ENCODE results near the gene SLC30A7.

- TF ChIP-seq CTCF (IDR thresholded peaks at IDR 0.05; ENCODE audit: low read length) (no peak), EZH2phosphoT487 (IDR thresholded peaks at IDR 0.05; ENCODE audit: low read length) (no peak), EZH2 (optimal IDR thresholded peaks at IDR 0.05; ENCODE audit: low read depth, low read length) (no peak)
Observed at GRCh38 chr1:100882698-100883097, 13.2 kb upstream of the SLC30A7 start.

Data from MM.1S (cell line).